Heart left ventricle (tissue), 16 donors: ENCODE data around the gene ALCAM. TPM values are rescaled to one million over a fixed set of nuclear protein-coding genes. Genes with fewer than 3 reads are reported as not detected.

ENCODE experiments used
- ATAC-seq, 4 donors: fragments of 200-7000 bp; cut with Tn5 transposase; one replicate each; pipeline ENCODE4 v1.9.1; 2020 to 2022; ENCODE audit warnings: moderate library complexity in 4 of 4, mild to moderate bottlenecking in 3 of 4, moderate number of reproducible peaks in 1 of 4
- DNase-seq, 5 donors: peaks; one replicate each; pipeline ENCODE4 v3.0.0-alpha.2; 2020
- H3K27ac ChIP-seq, 12 donors: fragments of 200-600 bp; sonication (generic) in 4 of 12; one replicate each; pipeline versions ENCODE4 v1.5.0 to v1.8.0; 2016 to 2022; ENCODE audit warnings: mild to moderate bottlenecking in 2 of 12
- H3K27me3 ChIP-seq, 9 donors: fragments of 200-600 bp; sonication (generic) in 2 of 9; one replicate each; pipeline versions ENCODE4 v1.5.1 to v1.8.0; 2016 to 2022; ENCODE audit warnings: mild to moderate bottlenecking in 3 of 9
- H3K36me3 ChIP-seq, 9 donors: fragments of 200-600 bp; sonication (generic) in 2 of 9; one replicate each; pipeline versions ENCODE4 v1.5.0 to v1.8.0; 2018 to 2022; ENCODE audit warnings: mild to moderate bottlenecking in 2 of 9
- H3K4me1 ChIP-seq, 12 donors: fragments of 200-600 bp; sonication (generic) in 4 of 12; one replicate each; pipeline versions ENCODE4 v1.5.0 to v1.8.0; 2016 to 2022; ENCODE audit warnings: mild to moderate bottlenecking in 3 of 12
- H3K4me3 ChIP-seq, 12 donors: fragments of 200-600 bp; sonication (generic) in 4 of 12; one replicate each; pipeline versions ENCODE4 v1.5.0 to v1.8.0; 2017 to 2022; ENCODE audit warnings: mild to moderate bottlenecking in 9 of 12, moderate library complexity in 4 of 12
- H3K9me3 ChIP-seq, 12 donors: fragments of 200-600 bp; sonication (generic) in 4 of 12; one replicate each; pipeline versions ENCODE4 v1.5.0 to v1.8.0; 2016 to 2022; ENCODE audit warnings: mild to moderate bottlenecking in 1 of 12
- CTCF ChIP-seq, 12 donors: fragments of 200-600 bp; sonication (generic) in 4 of 12; IDR thresholded peaks; one replicate each; pipeline versions ENCODE4 v1.5.0 to v1.8.0; 2018 to 2022; ENCODE audit warnings: antibody characterized with exemption in 12 of 12, mild to moderate bottlenecking in 5 of 12
- POLR2A ChIP-seq, 2 donors: fragments of 450-650 bp; IDR thresholded peaks; one replicate each; pipeline ENCODE4 v1.6.1; 2017; ENCODE audit warnings: antibody characterized with exemption in 2 of 2, mild to moderate bottlenecking in 2 of 2, moderate library complexity in 2 of 2
- WGBS, 4 donors: extraction: QIAGEN DNeasy Blood & Tissue Kit in 2 of 4; methylation state at CpG; one replicate each; pipeline versions ENCODE4 v1.1.5 to v1.1.7; 2013 to 2018; 5-methylcytosine and 5-hydroxymethylcytosine counted together
- intact Hi-C, 10 donors: fragments of 100-400 bp; cut with DNase I; formaldehyde crosslinking; loops; one replicate each; pipeline versions ENCODE4 v1.11.1 to v1.14.2; 2022
- polyA plus RNA-seq, 2 donors: library from polyadenylated mRNA; stranded (reverse); fragments of 200-250 nt; gene quantifications; one replicate each; pipeline ENCODE4 v1.2.3, GENCODE V29; 2013
- total RNA-seq, 9 donors: library from RNA; depleted of rRNA in 2 of 9; stranded (reverse); fragments of >200 nt in 2 of 9; fragmentation: NEBNext Ultra II Directional in 3 of 9; extraction: Animal tissue kit (Norgen Biotek cat#: 25700) in 3 of 9; gene quantifications; one replicate each; pipeline versions ENCODE4 v1.1.0 to v1.2.4, GENCODE V29; 2016 to 2023
- donor health status: ischemic (EF 13 %, LVEDD 7.1; RV severe dilation, severe dysfunction).
- donor health status: healthy with polysubstance abuse.
- donor health status: DM: no; HTN: yes; CAD: no.
- donor health status: DM: no; HTN: no; CAD: no.
- donor health status: ischemic (EF 25% LVEDD 6.9; RV normal size, moderate dysfunction).
- donor health status: ischemic (EF 25% LVEDD 5.7; RV mildly dilated, moderate dysfunction).
- donor health status: healthy.
- donor health status: DM: yes; HTN: yes; CAD: no.
- donor health status: ischemic (EF 35%, LVEDD 5.7; RV mildly dilated, moderate dysfunction).
- donor health status: nonischemic (EF 11% LVEDD 7.7; RV severe dilation, severe dysfunction).
- donor health status: DM: yes; HTN: yes; CAD: no.
- donor health status: PGD.
- donor health status: ischemic (EF 29% LVEDD 5.4; RV normal size, mild dysfunction).
- donor health status: nonischemic (EF 23%, LVEDD 6.1; RV moderate dilation, normal function).

Gene ALCAM
- total and polyA plus RNA-seq, 11 donors: 0.91 to 19.9 (median 5.5) TPM

- H3K4me1 ChIP-seq: no peaks in the 10 kb centered on the region
- DNase-seq: no peak
- H3K9me3 ChIP-seq: no peaks in the 10 kb centered on the region
- ATAC-seq: no peak
- intact Hi-C loops: no loop called here
- no peak overlapping the region for H3K4me3 ChIP-seq
- TF ChIP-seq CTCF (IDR thresholded peaks at IDR 0.05) (no peak), POLR2A (IDR thresholded peaks at IDR 0.05) (no peak)
- WGBS, 4 donors: 88 to 92% (median 90%) methylated on average over 8 of the region's 8 CpGs
- H3K36me3 ChIP-seq: no peaks in the 10 kb centered on the region
- no peak overlapping the region for H3K27ac ChIP-seq
- no peaks in the 10 kb centered on the region for H3K27me3 ChIP-seq
Measured at GRCh38 chr3:105375750-105376511, 9.2 kb downstream of the ALCAM start.

GRCh38 chr3:105377716-105378115 lies 11.0 kb downstream of the ALCAM start:
- no peaks in the 10 kb centered on the region for H3K27me3 ChIP-seq
- no peaks in the 10 kb centered on the region for H3K36me3 ChIP-seq
- H3K27ac ChIP-seq: no peak overlapping the region
- DNase-seq (no peak), ATAC-seq (no peak)
- no peak overlapping the region for H3K4me3 ChIP-seq
- WGBS, 4 donors: 90 to 97% (median 92%) methylated on average over 2 of the region's 2 CpGs
- no peaks in the 10 kb centered on the region for H3K4me1 ChIP-seq
- intact Hi-C loops: no loop called here
- H3K9me3 ChIP-seq: no peaks in the 10 kb centered on the region
- no peak for TF ChIP-seq CTCF (IDR thresholded peaks at IDR 0.05)
- no peak for TF ChIP-seq POLR2A (IDR thresholded peaks at IDR 0.05)

- Histone ChIP-seq H3K4me1 (peaks cover 0 to 18% (median 0%) of the 10 kb centered on the region in 12 donors), H3K27ac (no peak overlapping the region), H3K4me3 (no peak overlapping the region), H3K9me3 (peaks cover 0 to 7% (median 0%) of the 10 kb centered on the region in 12 donors), H3K36me3 (no peaks in the 10 kb centered on the region), H3K27me3 (no peaks in the 10 kb centered on the region)
- DNase-seq: no peak
- TF ChIP-seq POLR2A (IDR thresholded peaks at IDR 0.05): no peak
- TF ChIP-seq CTCF (IDR thresholded peaks at IDR 0.05): no peak
- intact Hi-C loops: no loop called here
- no peak for ATAC-seq
- WGBS, 4 donors: 86 to 93% (median 89%) methylated on average over 2 of the region's 2 CpGs
Measured at GRCh38 chr3:105385179-105385578, 18.5 kb downstream of the ALCAM start.

- intact Hi-C loops: no loop called here
- DNase-seq (no peak), ATAC-seq (no peak)
- H3K27me3 ChIP-seq: no peaks in the 10 kb centered on the region
- no peak overlapping the region for H3K27ac ChIP-seq
- no peaks in the 10 kb centered on the region for H3K36me3 ChIP-seq
- H3K4me3 ChIP-seq: no peak overlapping the region
- H3K4me1 ChIP-seq: peaks cover 0 to 18% (median 0%) of the 10 kb centered on the region in 12 donors
- H3K9me3 ChIP-seq: peaks cover 0 to 14% (median 2%) of the 10 kb centered on the region in 12 donors
- TF ChIP-seq POLR2A (IDR thresholded peaks at IDR 0.05) (no peak), CTCF (IDR thresholded peaks at IDR 0.05) (no peak)
Measured at GRCh38 chr3:105385819-105386508, 19.3 kb downstream of the ALCAM start.
